ENCODE data around the gene LRRC8C.

- TF ChIP-seq ZNF114 (CRISPR knock-in tag; IDR thresholded peaks at IDR 0.05), result no peak
- TF ChIP-seq NANOG (IDR thresholded peaks at IDR 0.05; ENCODE audit: borderline replicate concordance), result no peak
- no peak for TF ChIP-seq CTCF (conservative IDR thresholded peaks at IDR 0.05; ENCODE audit: low read depth in 2 of 2)
- no peak for TF ChIP-seq REST (IDR thresholded peaks at IDR 0.05; ENCODE audit: unreplicated experiment)
- TF ChIP-seq EZH2phosphoT487 (IDR thresholded peaks at IDR 0.05; ENCODE audit: unreplicated experiment), result no peak
- TF ChIP-seq POLR2AphosphoS5 (IDR thresholded peaks at IDR 0.05; ENCODE audit: low read depth), result no peak
Observed at GRCh38 chr1:89607586-89608318, 25.2 kb upstream of the LRRC8C start.

Measured in GM23338 (cell line).